GM12865 (cell line): ENCODE measurements around the gene SLC18A2.

Experiments used
- DNase-seq: peaks from one replicate; pipeline ENCODE4 v3.0.0; 2010; ENCODE audit warnings: low read depth
- H3K4me3 ChIP-seq: 2 replicates; pipeline ENCODE4 v1.5.1; 2011; ENCODE audit warnings: mild to moderate bottlenecking, low read depth, low read length, control low read depth
- TF ChIP-seq, protein P1 (sequence below): IDR thresholded peaks from 2 replicates; pipeline ENCODE4 v1.5.1; 2011; ENCODE audit warnings: low read length, control low read depth, low read depth, inconsistent platforms; ENCODE audit not compliant: insufficient read depth; ENCODE audit errors: missing control alignments

Gene SLC18A2

DNA sequence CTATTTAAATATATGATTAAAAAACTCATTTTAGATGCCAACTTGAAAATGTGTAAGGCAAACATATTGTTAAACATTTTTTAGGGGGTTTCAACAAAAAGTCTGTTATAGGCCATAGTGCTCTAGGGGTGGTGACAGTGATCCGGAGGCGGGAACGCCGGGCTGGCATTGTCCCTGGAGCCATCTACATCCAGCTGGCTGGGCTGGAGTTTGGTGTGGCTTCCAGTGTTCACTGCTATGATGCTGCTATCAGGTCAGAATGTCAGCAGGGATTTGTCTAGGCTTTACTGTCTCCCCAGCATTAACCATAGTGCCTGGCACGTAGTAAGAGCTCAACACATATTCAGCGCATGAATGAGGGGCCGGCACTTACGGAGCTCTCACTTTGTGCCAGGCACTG, 1.9 kb upstream of the SLC18A2 start:
- TF ChIP-seq, protein P1, sequence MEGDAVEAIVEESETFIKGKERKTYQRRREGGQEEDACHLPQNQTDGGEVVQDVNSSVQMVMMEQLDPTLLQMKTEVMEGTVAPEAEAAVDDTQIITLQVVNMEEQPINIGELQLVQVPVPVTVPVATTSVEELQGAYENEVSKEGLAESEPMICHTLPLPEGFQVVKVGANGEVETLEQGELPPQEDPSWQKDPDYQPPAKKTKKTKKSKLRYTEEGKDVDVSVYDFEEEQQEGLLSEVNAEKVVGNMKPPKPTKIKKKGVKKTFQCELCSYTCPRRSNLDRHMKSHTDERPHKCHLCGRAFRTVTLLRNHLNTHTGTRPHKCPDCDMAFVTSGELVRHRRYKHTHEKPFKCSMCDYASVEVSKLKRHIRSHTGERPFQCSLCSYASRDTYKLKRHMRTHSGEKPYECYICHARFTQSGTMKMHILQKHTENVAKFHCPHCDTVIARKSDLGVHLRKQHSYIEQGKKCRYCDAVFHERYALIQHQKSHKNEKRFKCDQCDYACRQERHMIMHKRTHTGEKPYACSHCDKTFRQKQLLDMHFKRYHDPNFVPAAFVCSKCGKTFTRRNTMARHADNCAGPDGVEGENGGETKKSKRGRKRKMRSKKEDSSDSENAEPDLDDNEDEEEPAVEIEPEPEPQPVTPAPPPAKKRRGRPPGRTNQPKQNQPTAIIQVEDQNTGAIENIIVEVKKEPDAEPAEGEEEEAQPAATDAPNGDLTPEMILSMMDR = no peak
- no peak for DNase-seq

DNA sequence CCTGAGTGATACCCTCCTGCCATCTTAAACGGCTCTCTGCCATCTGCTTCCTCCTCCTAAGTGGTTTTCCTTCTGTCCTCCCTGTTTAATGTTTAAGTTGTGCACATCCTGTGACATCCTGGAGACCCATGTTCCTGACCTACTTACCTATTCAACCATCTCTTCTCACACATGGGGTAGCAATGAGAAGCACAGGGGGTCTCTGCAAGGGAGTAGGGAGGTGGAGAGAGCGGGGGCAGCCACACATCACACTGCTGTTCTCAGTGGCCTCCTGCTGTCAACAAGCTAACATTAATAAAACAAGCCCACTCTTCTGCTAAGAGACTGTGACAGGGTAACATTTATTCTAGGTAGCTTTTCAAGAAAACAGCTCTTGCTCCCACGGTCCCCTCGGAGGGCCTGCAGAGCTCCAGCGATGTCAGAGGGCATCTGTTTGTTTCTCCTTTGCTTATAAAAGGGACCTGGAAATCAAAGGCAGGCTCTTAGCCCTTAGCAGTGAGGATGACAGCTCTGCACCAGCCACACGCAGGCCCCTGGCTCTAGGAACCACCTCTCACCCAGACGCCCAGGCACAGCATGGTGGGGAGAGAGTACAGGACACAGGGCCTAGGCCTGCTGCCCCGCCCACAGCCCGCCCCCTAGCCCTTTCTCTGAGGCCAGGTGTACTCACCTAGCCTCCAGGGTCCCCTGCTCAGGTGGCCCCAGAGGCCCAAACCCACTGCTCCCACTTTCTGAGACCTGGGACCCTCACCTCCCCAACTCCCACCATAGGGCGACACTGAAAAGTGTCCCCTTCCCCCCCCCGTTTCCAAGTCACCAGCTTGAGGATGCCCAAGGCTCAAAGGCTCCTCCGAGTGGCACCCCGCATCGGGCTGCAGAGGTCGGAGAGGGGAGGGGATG, 943 bp upstream of the SLC18A2 start:
- no peak overlapping the region for H3K4me3 ChIP-seq
- DNase-seq = no peak
- TF ChIP-seq, protein P1 = no peak

More for the DNA sequence above, 1.9 kb upstream of the SLC18A2 start:
- no peak overlapping the region for H3K4me3 ChIP-seq

DNA sequence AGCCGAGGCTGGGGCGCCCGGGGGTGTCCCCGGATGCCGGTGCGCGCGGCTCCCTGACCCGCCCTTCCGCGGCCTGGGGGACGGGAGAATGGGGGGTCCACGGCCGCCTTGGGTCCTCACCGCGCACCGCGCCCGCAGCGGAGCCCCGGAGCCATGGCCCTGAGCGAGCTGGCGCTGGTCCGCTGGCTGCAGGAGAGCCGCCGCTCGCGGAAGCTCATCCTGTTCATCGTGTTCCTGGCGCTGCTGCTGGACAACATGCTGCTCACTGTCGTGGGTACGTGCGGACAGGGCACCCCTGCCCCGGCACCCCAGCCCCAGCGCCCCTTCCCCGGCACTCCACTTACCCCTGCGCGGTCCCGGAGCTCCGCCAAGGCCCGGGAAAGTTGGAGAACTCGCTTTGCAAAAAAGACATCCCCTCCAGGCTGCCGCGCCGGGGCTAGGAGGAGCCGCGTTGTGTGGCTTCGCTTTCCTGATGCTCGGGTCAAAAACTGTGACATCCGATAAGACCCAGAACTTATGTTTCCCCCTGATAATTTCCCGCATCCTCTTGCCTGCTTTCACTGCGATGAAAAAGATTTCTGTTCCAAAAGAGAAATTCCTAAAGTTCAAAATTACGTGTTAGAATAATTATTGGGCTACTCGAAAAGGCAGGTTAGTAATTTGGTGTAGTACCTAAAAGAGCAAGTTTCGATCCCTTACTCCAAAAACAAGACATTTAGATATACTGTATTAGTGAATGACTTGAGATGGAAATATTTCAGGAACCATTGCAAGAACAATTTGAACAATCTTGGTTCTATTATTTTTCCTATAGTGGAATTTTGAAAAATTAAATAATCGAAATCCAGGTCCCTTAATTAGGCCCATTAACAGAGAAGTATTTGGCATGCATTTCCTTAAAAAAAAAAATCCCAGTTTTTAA, 888 bp downstream of the SLC18A2 start:
- TF ChIP-seq, protein P1 = no peak
- no peak for DNase-seq
- H3K4me3 ChIP-seq = no peak overlapping the region

DNA sequence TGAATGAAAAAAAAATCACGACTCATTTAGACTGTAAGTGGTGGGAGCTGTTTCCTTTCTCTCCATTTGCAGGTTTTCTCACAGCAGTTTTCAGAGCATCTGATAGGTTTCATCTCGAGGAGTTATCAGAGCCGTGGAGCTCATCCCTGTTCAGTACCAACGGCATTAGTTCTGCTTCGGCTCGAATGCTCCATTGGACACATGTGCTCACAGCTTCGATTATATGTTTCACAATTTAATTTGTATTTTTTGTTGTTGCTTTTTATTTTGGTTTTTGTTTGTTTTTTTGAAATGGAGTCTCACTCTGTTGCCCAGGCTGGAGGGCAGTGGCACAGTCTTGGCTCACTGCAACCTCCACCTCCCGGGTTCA, 1.5 kb downstream of the SLC18A2 start:
- TF ChIP-seq, protein P1 = no peak
- DNase-seq = no peak
- H3K4me3 ChIP-seq = no peak overlapping the region

DNA sequence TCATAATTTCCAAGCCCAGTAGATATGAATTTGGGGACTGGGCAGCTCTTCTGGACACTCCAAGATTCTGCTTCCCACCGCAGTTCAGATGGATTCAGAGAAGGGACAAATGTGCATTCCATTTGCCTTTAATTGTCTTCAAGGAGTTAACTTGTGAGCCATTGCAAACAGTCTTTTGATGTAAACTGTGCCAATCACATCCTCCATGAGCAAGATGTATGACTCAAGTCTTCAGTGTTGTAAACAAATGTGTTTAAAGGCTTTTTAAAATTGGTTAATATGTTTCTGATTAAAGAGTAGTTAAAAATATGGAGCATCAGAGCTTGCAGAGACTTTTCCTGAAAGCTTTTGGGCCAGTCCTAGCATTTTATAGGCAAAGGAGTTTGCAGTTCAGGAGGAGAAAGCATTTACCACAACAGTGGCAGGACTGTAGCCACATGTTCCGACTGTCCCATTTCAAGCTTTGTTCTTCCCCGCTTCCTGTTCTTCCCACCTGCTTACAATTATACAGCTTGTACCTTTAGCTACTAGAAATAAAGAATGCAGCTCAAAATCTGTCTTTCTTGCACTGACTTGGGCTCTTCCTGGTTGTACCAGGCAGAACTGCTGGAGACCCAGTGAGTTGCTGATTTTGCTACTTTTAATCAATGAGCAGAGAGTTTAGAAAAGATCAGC, 6.2 kb downstream of the SLC18A2 start:
- no peak overlapping the region for H3K4me3 ChIP-seq
- DNase-seq = no peak
- TF ChIP-seq, protein P1 = no peak

DNA sequence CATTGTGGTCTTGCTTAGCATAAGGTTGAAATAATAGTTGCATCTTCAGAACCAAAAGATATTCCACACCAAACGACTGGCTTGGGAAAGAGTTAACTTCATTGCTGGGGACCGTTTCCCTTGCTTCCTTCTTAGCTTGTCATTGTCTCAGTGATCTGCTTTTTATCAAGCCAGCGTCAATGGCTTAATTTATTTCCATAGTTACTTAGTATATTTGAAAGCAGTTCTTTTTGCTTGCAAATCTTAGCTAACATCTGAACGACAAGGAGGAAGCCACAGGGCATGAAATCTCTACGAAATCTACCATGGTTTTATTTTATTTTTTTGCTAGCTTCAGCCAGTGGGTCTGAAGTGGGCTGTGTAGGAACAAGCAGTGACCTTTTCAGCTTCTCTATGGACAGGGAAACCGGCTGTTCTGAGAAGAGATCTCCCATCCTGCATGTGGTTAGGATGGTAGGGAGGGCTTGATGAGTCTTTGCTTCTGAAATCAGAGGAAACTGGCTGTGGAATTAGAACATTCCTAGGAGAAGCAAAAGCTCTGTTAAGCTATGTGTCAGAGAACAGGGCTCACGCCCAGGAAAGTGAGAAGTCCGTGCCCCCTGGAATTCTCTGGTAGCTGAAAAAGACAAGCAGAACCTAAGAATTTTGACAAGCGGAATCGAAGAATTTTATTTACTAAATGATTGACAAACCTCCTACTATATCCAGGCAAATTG, 8.0 kb downstream of the SLC18A2 start:
- no peak overlapping the region for H3K4me3 ChIP-seq
- no peak for DNase-seq
- TF ChIP-seq, protein P1 = no peak
